Stimulated activated effector memory CD8-positive, alpha-beta T cell treated with anti-CD3 and anti-CD28 coated beads, Interleukin-12 subunit alpha, Interleukin-12 subunit beta, amount 100 ng/mL, for 72 hours (primary cell): ENCODE measurements around the gene ERCC6L.
A peak's percentile ranks its signal among the peaks of the same experiment; 100 is the strongest.
"Not testable (repeated sequence)": the region's sequence is repeated elsewhere in the genome, so short reads cannot be mapped to it uniquely, and the experiment has no call there.

Source experiments
- ATAC-seq: fragments of 150-1000 bp; cut with Tn5 transposase; 2 replicates; pipeline ENCODE4 v1.10.0; 2021
- DNase-seq, 2 donors: peaks; one replicate each; pipeline ENCODE4 v3.0.0; 2021 to 2022; ENCODE audit warnings: low spot score in 2 of 2
- H3K27ac Mint-ChIP-seq: one replicate; pipeline ENCODE4 v1.8.0; 2022; ENCODE audit warnings: mild to moderate bottlenecking, mixed read lengths
- H3K36me3 Mint-ChIP-seq: one replicate; pipeline ENCODE4 v1.8.0; 2022; ENCODE audit warnings: mild to moderate bottlenecking, mixed read lengths
- H3K4me1 Mint-ChIP-seq: one replicate; pipeline ENCODE4 v1.8.0; 2022; ENCODE audit warnings: mixed read lengths
- H3K4me3 Mint-ChIP-seq: one replicate; pipeline ENCODE4 v1.8.0; 2022; ENCODE audit warnings: mild to moderate bottlenecking, mixed read lengths
- H3K9me3 Mint-ChIP-seq: one replicate; pipeline ENCODE4 v1.8.0; 2022; ENCODE audit warnings: mixed read lengths

The ERCC6L gene

GRCh38 chrX:72260448-72260847 is 21.6 kb upstream of the ERCC6L start:
- Mint-ChIP-seq H3K4me3 (no peak overlapping the region), H3K27ac (no peak overlapping the region), H3K9me3 (no peaks in the 10 kb centered on the region), H3K36me3 (peaks cover 5% of the 10 kb centered on the region), H3K4me1 (peaks cover 8% of the 10 kb centered on the region)
- ATAC-seq (no peak), DNase-seq (no peak)

- H3K27ac Mint-ChIP-seq, result no peak overlapping the region
- peaks cover 4% of the 10 kb centered on the region for H3K36me3 Mint-ChIP-seq
- H3K4me1 Mint-ChIP-seq, result peaks cover 6% of the 10 kb centered on the region
- ATAC-seq (no peak), DNase-seq (no peak)
- H3K9me3 Mint-ChIP-seq, result no peaks in the 10 kb centered on the region
- H3K4me3 Mint-ChIP-seq, result no peak overlapping the region
Observed at GRCh38 chrX:72258174-72258573, 19.3 kb upstream of the ERCC6L start.

- Mint-ChIP-seq H3K4me3 (no peak overlapping the region), H3K27ac (no peak overlapping the region), H3K4me1 (no peaks in the 10 kb centered on the region), H3K36me3 (no peaks in the 10 kb centered on the region), H3K9me3 (no peaks in the 10 kb centered on the region)
- no peak for DNase-seq
- no peak for ATAC-seq
Observed at GRCh38 chrX:72255864-72256263, 17.0 kb upstream of the ERCC6L start.

GRCh38 chrX:72255445-72255844 is 16.6 kb upstream of the ERCC6L start:
- Mint-ChIP-seq H3K27ac (no peak overlapping the region), H3K4me1 (no peaks in the 10 kb centered on the region), H3K36me3 (no peaks in the 10 kb centered on the region), H3K9me3 (no peaks in the 10 kb centered on the region), H3K4me3 (no peak overlapping the region)
- ATAC-seq (no peak), DNase-seq (no peak)

- Mint-ChIP-seq H3K36me3 (no peaks in the 10 kb centered on the region), H3K27ac (no peak overlapping the region), H3K4me3 (no peak overlapping the region), H3K9me3 (no peaks in the 10 kb centered on the region), H3K4me1 (no peaks in the 10 kb centered on the region)
- ATAC-seq (no peak), DNase-seq (no peak)
Observed at GRCh38 chrX:72254816-72255215, 16.0 kb upstream of the ERCC6L start.

- no peak overlapping the region for H3K4me3 Mint-ChIP-seq
- ATAC-seq (no peak), DNase-seq (no peak)
- no peak overlapping the region for H3K27ac Mint-ChIP-seq
- H3K4me1 Mint-ChIP-seq, result no peaks in the 10 kb centered on the region
- no peaks in the 10 kb centered on the region for H3K36me3 Mint-ChIP-seq
- H3K9me3 Mint-ChIP-seq, result no peaks in the 10 kb centered on the region
Observed at GRCh38 chrX:72253686-72254085, 14.9 kb upstream of the ERCC6L start.

GRCh38 chrX:72247206-72247942 is 8.5 kb upstream of the ERCC6L start:
- Mint-ChIP-seq H3K4me1 (no peaks in the 10 kb centered on the region), H3K27ac (no peak overlapping the region), H3K36me3 (no peaks in the 10 kb centered on the region), H3K4me3 (no peak overlapping the region), H3K9me3 (no peaks in the 10 kb centered on the region)
- ATAC-seq, result no peak
- DNase-seq, result no peak

- ATAC-seq (peak; percentile 36), DNase-seq (peak; percentile 6 to 67)
- H3K4me1 Mint-ChIP-seq, result no peaks in the 10 kb centered on the region
- H3K36me3 Mint-ChIP-seq, result no peaks in the 10 kb centered on the region
- no peak overlapping the region for H3K4me3 Mint-ChIP-seq
- no peak overlapping the region for H3K27ac Mint-ChIP-seq
- H3K9me3 Mint-ChIP-seq, result no peaks in the 10 kb centered on the region
Observed at GRCh38 chrX:72245461-72246089, 6.7 kb upstream of the ERCC6L start.

GRCh38 chrX:72243472-72243871 is 4.6 kb upstream of the ERCC6L start:
- no peak overlapping the region for H3K27ac Mint-ChIP-seq
- peaks cover under 1% of the 10 kb centered on the region for H3K36me3 Mint-ChIP-seq
- ATAC-seq (no peak), DNase-seq (no peak)
- peaks cover under 1% of the 10 kb centered on the region for H3K4me1 Mint-ChIP-seq
- no peak overlapping the region for H3K4me3 Mint-ChIP-seq
- no peaks in the 10 kb centered on the region for H3K9me3 Mint-ChIP-seq

GRCh38 chrX:72240976-72241375 is 2.1 kb upstream of the ERCC6L start:
- H3K27ac Mint-ChIP-seq, result no peak overlapping the region
- no peaks in the 10 kb centered on the region for H3K9me3 Mint-ChIP-seq
- DNase-seq (no peak), ATAC-seq (no peak)
- peaks cover 6% of the 10 kb centered on the region for H3K36me3 Mint-ChIP-seq
- peaks cover 6% of the 10 kb centered on the region for H3K4me1 Mint-ChIP-seq
- no peak overlapping the region for H3K4me3 Mint-ChIP-seq

- Mint-ChIP-seq H3K4me3 (peak overlapping the region; percentile 71), H3K9me3 (no peaks in the 10 kb centered on the region), H3K27ac (no peak overlapping the region), H3K4me1 (peaks cover 6% of the 10 kb centered on the region), H3K36me3 (peaks cover 6% of the 10 kb centered on the region)
- ATAC-seq (no peak), DNase-seq (no peak)
Observed at GRCh38 chrX:72238183-72238582, 644 bp downstream of the ERCC6L start.

- DNase-seq (no peak), ATAC-seq (no peak)
- Mint-ChIP-seq H3K4me3 (no peak overlapping the region), H3K4me1 (peaks cover 6% of the 10 kb centered on the region), H3K27ac (no peak overlapping the region), H3K36me3 (peaks cover 11% of the 10 kb centered on the region), H3K9me3 (no peaks in the 10 kb centered on the region)
Observed at GRCh38 chrX:72236841-72237240, 2.0 kb downstream of the ERCC6L start.

GRCh38 chrX:72230290-72230689 is 8.5 kb downstream of the ERCC6L start:
- ATAC-seq, result no peak
- no peaks in the 10 kb centered on the region for H3K4me1 Mint-ChIP-seq
- no peak overlapping the region for H3K4me3 Mint-ChIP-seq
- no peaks in the 10 kb centered on the region for H3K9me3 Mint-ChIP-seq
- no peak for DNase-seq
- H3K36me3 Mint-ChIP-seq, result peaks cover 5% of the 10 kb centered on the region
- H3K27ac Mint-ChIP-seq, result no peak overlapping the region

- H3K4me3 Mint-ChIP-seq, ATAC-seq: not testable (repeated sequence)
Observed at GRCh38 chrX:72220375-72220774, 18.5 kb downstream of the ERCC6L start.

GRCh38 chrX:72216973-72217372 is 21.9 kb downstream of the ERCC6L start:
- no peak overlapping the region for H3K4me3 Mint-ChIP-seq
- ATAC-seq (no peak), DNase-seq (no peak)
- no peaks in the 10 kb centered on the region for H3K9me3 Mint-ChIP-seq
- no peaks in the 10 kb centered on the region for H3K4me1 Mint-ChIP-seq
- H3K27ac Mint-ChIP-seq, result no peak overlapping the region
- no peaks in the 10 kb centered on the region for H3K36me3 Mint-ChIP-seq

More at GRCh38 chrX:72220375-72220774, 18.5 kb downstream of the ERCC6L start:
- not testable (repeated sequence) for H3K4me1 Mint-ChIP-seq, H3K36me3 Mint-ChIP-seq, DNase-seq, H3K27ac Mint-ChIP-seq, H3K9me3 Mint-ChIP-seq

GRCh38 chrX:72208126-72208800 is 30.6 kb downstream of the ERCC6L start:
- H3K9me3 Mint-ChIP-seq, result no peaks in the 10 kb centered on the region
- no peaks in the 10 kb centered on the region for H3K4me1 Mint-ChIP-seq
- H3K27ac Mint-ChIP-seq, result no peak overlapping the region
- no peak overlapping the region for H3K4me3 Mint-ChIP-seq
- no peak for DNase-seq
- H3K36me3 Mint-ChIP-seq, result peaks cover 21% of the 10 kb centered on the region
- no peak for ATAC-seq
